GM21515 (cell line): ENCODE results near the gene ALKBH3.

Experiments
- ATAC-seq: cut with Tn5 transposase; IDR thresholded peaks from one replicate; pipeline ENCODE4 v1.9.1; 2021; ENCODE audit not compliant: unreplicated experiment

ALKBH3 gene

DNA sequence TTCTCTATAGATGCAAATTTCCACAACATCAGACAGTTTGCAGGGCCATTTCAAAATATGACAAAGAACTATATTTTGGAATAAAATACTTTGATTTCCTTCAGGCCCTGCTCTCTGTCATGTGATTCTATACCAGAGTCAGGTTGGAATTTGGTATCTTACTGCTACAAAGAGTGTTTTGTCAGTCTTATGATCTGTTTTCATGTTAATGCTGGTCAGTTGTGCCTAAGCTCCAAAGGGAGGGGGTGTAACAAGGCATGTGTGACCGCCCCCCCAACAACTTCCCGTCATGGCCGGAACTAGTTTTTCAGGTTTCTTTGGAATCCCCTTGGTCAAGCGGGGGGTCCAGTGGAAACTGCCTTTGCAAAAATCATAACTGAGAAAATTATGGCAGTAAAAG is 76.9 kb downstream of the ALKBH3 start:
- no peak for ATAC-seq

DNA sequence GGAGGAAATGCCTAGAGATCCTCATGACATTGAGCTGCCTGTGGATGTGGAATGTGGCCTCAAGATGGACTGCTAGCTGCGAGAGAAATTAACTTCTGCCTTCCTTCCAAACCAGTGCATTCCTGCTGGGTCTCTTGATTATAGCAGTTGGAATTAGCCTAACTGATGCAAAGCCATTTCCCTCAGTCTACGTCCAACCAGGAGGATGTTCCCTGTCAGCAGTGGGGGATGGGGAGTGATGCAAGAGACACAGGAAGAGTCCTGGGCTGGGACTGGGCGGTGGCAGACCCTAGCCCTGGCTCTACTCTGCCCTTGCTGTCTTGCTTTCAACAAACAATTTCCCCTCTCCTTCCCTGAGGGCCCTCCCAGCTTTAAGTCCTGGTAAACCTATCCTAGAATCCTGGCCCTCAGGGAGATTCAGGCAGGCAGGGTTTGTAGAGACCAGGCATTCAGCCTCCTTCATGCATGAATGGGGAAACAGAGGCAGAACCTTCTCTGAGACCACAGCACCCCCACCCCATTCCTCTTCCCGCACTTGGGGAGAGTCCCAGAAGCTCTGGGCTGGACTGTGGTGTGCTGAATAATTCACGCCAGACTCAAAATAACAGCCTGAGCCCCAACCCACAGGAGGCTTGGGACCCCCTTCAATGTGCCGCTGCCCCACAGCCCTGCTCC is 78.8 kb downstream of the ALKBH3 start:
- no peak for ATAC-seq

DNA sequence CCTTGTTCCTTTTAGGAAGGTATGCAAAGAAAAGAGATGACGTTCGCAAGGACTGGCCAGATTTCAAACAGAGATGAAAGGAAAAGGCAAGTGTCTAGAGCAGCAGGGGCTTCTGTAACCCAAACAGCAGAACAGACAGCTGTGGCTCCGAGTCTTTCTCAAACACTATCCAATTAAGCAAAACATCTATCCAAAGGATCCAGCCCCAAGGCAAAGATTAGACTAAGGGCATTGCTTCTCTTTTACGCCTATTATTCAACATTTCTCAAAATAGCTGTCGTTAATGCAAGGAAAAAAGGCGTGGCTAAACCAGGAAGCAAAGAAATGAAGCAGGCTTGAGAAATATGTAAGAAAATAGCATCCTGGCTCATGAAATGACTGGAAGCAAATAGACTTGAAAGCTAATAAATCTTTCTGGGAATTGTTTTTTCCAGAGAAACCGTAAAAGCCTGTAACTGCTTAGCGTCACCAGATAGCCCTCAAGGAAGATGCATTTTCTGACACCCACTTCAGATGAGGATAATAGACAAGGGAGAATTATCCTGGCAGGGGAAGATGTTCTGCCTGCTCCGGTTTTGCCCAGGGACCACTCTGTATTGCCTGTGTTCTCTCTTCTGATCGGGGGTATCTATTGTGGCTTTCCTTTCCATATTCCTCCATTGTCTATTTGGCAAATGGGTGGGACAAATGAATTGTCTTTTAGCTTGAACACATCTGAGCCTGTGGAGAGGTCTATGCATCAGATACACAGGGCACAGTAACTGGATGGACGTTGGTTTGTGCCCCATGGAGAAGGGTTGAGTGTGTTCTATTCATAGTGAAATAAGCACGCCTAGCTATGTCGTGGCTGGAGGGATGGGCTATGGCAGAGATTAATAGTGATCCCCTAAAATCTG is 82.0 kb downstream of the ALKBH3 start:
- ATAC-seq = no peak

DNA sequence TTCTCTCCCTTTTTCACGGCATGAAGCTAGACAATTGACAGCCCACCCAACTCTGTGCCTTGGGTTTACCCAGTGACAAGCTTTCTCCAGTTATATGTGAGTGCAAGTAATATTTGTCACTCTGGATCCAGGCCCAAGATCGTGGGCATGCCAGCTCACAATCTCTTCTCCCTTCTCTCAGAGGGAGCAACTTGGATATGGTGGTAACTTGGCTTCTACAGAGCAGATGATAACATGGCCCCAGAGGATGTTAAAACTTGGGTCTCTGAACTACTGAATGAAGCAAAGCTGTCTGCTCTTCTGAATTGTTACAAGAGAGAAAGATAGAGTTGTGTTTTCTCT is 82.6 kb downstream of the ALKBH3 start:
- ATAC-seq = no peak

DNA sequence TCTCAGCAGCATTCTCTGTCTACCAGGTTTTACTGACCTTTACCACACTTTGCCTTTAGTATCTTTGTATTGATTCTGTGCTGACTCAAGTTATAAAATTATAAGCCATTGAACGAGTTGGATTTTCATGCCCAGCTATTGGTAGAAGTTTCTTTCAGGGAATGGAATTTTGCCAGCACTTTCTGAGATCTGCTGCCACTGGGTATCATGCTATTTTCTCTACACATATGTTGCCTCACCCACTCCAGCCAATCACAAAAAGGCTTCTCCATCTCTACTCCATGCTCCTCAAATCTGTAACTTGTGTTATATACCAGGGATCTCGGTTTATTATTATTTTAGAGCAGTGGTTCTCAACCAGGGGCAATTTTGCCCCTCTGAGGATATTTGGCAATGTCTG is 87.0 kb downstream of the ALKBH3 start:
- no peak for ATAC-seq

DNA sequence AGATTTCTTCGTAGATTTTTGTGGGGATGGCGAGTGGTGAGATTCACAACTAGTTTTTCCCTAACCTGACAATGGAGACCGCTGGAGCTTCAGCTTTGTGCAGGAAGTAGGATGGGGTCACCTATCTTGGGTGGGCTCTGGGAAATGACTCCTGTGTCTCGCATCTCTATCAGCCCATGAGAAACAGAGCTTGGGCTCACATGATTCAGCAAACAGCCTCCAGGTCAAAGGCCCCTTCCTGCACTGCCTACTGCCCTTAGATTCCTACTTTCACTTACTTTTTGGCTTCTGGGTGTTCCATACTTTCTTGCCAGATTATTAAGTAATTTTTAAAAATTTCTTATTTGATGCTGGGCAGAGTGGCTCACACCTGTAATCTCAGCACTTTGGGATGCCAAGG is 88.1 kb downstream of the ALKBH3 start:
- no peak for ATAC-seq

DNA sequence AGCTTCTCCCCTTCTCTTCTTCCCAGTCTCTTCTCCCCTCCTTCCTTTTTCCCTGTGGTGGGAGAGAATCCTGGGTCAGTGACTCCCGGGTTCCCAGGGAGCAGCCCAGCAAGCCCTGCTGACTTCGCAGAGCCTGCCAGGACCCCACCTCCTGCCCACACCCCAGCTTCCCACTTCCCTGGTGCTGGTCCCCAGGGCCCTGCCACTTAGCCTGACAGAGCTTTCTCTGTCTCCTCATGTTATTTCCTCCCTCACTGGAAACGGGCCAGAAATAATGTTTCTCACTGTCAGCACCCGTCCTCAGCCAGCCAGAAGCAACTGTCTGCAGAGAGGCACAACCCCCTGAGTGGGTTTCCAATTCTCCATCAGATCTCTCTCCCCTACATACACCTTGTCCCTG is 88.9 kb downstream of the ALKBH3 start:
- no peak for ATAC-seq
